SU-DHL-6 (cell line): ENCODE results near the gene GRIK2.

Source experiments
- H2AFZ ChIP-seq: fragments of 200-600 bp; sonication (generic); 2 replicates; pipeline ENCODE4 v1.6.1; 2014; ENCODE audit warnings: low read depth, mild to moderate bottlenecking, moderate library complexity, mixed read lengths, antibody characterized with exemption, low read length; ENCODE audit not compliant: severe bottlenecking
- H3F3A ChIP-seq: fragments of 200-600 bp; shearing (Covaris generic); 2 replicates; pipeline ENCODE4 v1.6.0; 2016; ENCODE audit warnings: antibody characterized with exemption, mild to moderate bottlenecking; ENCODE audit not compliant: insufficient read depth
- H3K27ac ChIP-seq: fragments of 200-600 bp; sonication (generic); 2 replicates; pipeline ENCODE4 v1.5.1; 2016; ENCODE audit warnings: low read depth, mild to moderate bottlenecking, low read length, moderate library complexity, mixed read lengths
- H3K27me3 ChIP-seq: fragments of 200-600 bp; sonication (generic), shearing (Covaris generic); 2 replicates; pipeline ENCODE4 v1.6.0; 2014; ENCODE audit warnings: mild to moderate bottlenecking, low read length
- H3K36me3 ChIP-seq: fragments of 200-600 bp; sonication (generic); 2 replicates; pipeline ENCODE4 v1.6.1; 2014; ENCODE audit warnings: mild to moderate bottlenecking, low read length, mixed read lengths
- H3K4me2 ChIP-seq: fragments of 300-600, 200-600 bp; shearing (Covaris generic), sonication (generic); 2 replicates; pipeline ENCODE4 v1.6.0; 2014; ENCODE audit warnings: low read length, low read depth, mild to moderate bottlenecking; ENCODE audit not compliant: poor library complexity, severe bottlenecking
- H3K4me3 ChIP-seq: fragments of 200-600 bp; sonication (generic); 2 replicates; pipeline ENCODE4 v1.5.1; 2014; ENCODE audit warnings: antibody characterized with exemption, low read length, mild to moderate bottlenecking, mixed read lengths; ENCODE audit not compliant: insufficient read depth, poor library complexity, severe bottlenecking
- H3K79me2 ChIP-seq: fragments of 200-600 bp; sonication (generic); 2 replicates; pipeline ENCODE4 v1.6.1; 2014; ENCODE audit warnings: mild to moderate bottlenecking, low read length, moderate library complexity; ENCODE audit not compliant: insufficient read depth
- H3K9ac ChIP-seq: fragments of 200-600 bp; sonication (generic); 2 replicates; pipeline ENCODE4 v1.7.0; 2014; ENCODE audit warnings: mild to moderate bottlenecking, low read length
- H3K9me2 ChIP-seq: fragments of 200-600 bp; sonication (generic); replicated peaks from 2 replicates; pipeline ENCODE4 v1.6.1; 2014; ENCODE audit warnings: low read length; ENCODE audit not compliant: insufficient read depth
- H3K9me3 ChIP-seq: fragments of 200-600 bp; sonication (generic); 2 replicates; pipeline ENCODE4 v1.6.1; 2014; ENCODE audit warnings: low read length, mixed read lengths; ENCODE audit not compliant: insufficient read depth
- H4K20me1 ChIP-seq: fragments of 200-600 bp; sonication (generic); 2 replicates; pipeline ENCODE4 v1.6.1; 2014; ENCODE audit warnings: low read depth, mild to moderate bottlenecking, antibody characterized with exemption, low read length, moderate library complexity, mixed read lengths
- EZH2phosphoT487 ChIP-seq: fragments of 200-600 bp; sonication (generic), shearing (Covaris generic); conservative IDR thresholded peaks from 2 replicates; pipeline ENCODE4 v1.6.1; 2018; ENCODE audit warnings: mild to moderate bottlenecking, antibody characterized with exemption, low read length, moderate library complexity, mixed read lengths
- TF ChIP-seq, protein P1 (sequence below): fragments of 200-600 bp; sonication (generic); IDR thresholded peaks from one replicate; pipeline ENCODE4 v1.5.1; 2017; ENCODE audit warnings: antibody characterized with exemption, mild to moderate bottlenecking, low read length, moderate library complexity; ENCODE audit not compliant: insufficient read depth, poor library complexity, severe bottlenecking

The GRIK2 gene

GRCh38 chr6:101824551-101825345, 431.2 kb downstream of the GRIK2 start:
- Histone ChIP-seq H3K4me3 (no peak overlapping the region), H2AFZ (no peak overlapping the region), H3K79me2 (no peaks in the 10 kb centered on the region), H3K27me3 (no peaks in the 10 kb centered on the region), H4K20me1 (no peaks in the 10 kb centered on the region), H3K27ac (no peak overlapping the region), H3K9me2 (no peaks in the 10 kb centered on the region), H3K4me2 (no peak overlapping the region), H3K36me3 (no peaks in the 10 kb centered on the region), H3K9me3 (no peaks in the 10 kb centered on the region), H3F3A (no peaks in the 10 kb centered on the region), H3K9ac (no peak overlapping the region)
- no peak for TF ChIP-seq EZH2phosphoT487
- TF ChIP-seq, protein P1, sequence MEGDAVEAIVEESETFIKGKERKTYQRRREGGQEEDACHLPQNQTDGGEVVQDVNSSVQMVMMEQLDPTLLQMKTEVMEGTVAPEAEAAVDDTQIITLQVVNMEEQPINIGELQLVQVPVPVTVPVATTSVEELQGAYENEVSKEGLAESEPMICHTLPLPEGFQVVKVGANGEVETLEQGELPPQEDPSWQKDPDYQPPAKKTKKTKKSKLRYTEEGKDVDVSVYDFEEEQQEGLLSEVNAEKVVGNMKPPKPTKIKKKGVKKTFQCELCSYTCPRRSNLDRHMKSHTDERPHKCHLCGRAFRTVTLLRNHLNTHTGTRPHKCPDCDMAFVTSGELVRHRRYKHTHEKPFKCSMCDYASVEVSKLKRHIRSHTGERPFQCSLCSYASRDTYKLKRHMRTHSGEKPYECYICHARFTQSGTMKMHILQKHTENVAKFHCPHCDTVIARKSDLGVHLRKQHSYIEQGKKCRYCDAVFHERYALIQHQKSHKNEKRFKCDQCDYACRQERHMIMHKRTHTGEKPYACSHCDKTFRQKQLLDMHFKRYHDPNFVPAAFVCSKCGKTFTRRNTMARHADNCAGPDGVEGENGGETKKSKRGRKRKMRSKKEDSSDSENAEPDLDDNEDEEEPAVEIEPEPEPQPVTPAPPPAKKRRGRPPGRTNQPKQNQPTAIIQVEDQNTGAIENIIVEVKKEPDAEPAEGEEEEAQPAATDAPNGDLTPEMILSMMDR, result no peak

DNA sequence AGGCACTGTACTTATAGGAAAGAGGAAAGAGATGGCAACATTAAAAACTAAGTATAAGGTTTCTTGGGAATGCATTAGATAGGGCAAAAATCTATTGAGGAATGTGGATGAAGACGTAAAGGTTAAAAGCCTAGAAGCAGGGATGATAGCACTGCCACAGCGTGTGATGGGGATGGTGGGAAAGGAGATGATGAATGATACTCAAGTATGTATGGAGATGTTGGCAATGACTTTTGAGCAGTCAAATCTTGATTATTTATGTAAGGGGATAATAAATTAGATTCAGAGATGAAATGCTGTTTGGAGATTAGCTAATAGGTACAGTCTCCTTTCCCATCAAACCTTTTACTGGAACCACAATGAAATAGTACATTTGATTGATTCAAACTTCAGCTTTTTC, 432.8 kb downstream of the GRIK2 start:
- no peak overlapping the region for H3K4me2 ChIP-seq
- H3F3A ChIP-seq, result no peaks in the 10 kb centered on the region
- TF ChIP-seq, protein P1, result no peak
- no peak for TF ChIP-seq EZH2phosphoT487
- no peak overlapping the region for H2AFZ ChIP-seq
- no peaks in the 10 kb centered on the region for H3K36me3 ChIP-seq
- H3K9me3 ChIP-seq, result no peaks in the 10 kb centered on the region
- no peak overlapping the region for H3K4me3 ChIP-seq
- H4K20me1 ChIP-seq, result no peaks in the 10 kb centered on the region
- H3K79me2 ChIP-seq, result no peaks in the 10 kb centered on the region
- H3K27ac ChIP-seq, result no peak overlapping the region
- no peaks in the 10 kb centered on the region for H3K9me2 ChIP-seq
- no peaks in the 10 kb centered on the region for H3K27me3 ChIP-seq
- no peak overlapping the region for H3K9ac ChIP-seq

DNA sequence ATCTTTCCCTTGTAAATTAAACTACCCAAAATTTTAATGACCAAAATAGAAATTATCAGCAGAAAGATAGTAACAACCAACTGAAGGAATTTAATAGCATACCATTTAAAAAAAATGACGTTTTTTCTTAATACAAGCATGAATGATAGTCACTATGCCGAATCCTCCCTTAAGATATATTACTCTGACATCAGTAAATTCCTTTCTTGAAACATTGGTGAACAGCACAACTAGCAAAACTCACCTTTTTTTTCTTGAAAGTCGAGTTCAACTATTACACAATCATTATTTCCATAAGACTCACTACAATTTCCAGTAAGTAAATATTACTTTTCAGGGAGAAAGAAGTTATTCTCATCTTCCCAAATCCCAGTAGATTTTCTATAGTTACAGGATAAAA, 433.2 kb downstream of the GRIK2 start:
- no peak for TF ChIP-seq EZH2phosphoT487
- TF ChIP-seq, protein P1, result no peak
- Histone ChIP-seq H3K79me2 (no peaks in the 10 kb centered on the region), H3K27ac (no peak overlapping the region), H3K9me2 (no peaks in the 10 kb centered on the region), H3K27me3 (no peaks in the 10 kb centered on the region), H4K20me1 (no peaks in the 10 kb centered on the region), H3K36me3 (no peaks in the 10 kb centered on the region), H3F3A (no peaks in the 10 kb centered on the region), H3K4me3 (no peak overlapping the region), H3K9me3 (no peaks in the 10 kb centered on the region), H3K4me2 (no peak overlapping the region), H3K9ac (no peak overlapping the region), H2AFZ (no peak overlapping the region)
